ENCODE data around the gene HEPHL1.

- no peak for TF ChIP-seq CTCF (IDR thresholded peaks at IDR 0.05)
- no peak for TF ChIP-seq ZFX (IDR thresholded peaks at IDR 0.05; ENCODE audit: borderline replicate concordance)
These were observed 110.0 kb downstream of the HEPHL1 start for GRCh38 chr11:94131047-94131717.
